ENCODE data around the gene ZDHHC21. TPM values are rescaled to one million over a fixed set of nuclear protein-coding genes. Genes with fewer than 3 reads are reported as not detected.

Gene ZDHHC21, protein sequence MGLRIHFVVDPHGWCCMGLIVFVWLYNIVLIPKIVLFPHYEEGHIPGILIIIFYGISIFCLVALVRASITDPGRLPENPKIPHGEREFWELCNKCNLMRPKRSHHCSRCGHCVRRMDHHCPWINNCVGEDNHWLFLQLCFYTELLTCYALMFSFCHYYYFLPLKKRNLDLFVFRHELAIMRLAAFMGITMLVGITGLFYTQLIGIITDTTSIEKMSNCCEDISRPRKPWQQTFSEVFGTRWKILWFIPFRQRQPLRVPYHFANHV
- total RNA-seq (11.1 TPM), polyA plus RNA-seq (ENCODE audit: insufficient read depth in 1 of 8, insufficient read length in 8 of 8, low replicate concordance in 1 of 8) (10 to 100 TPM in 6 of 8 donors, 1 to 10 TPM in 2; 7.8 to 16.4 (median 11.0) TPM)
- long read RNA-seq, donor 1, result 0 reads
- long read RNA-seq, donor 2, full-length matches to known transcripts, result 1 of 1 reads
- long read RNA-seq, donor 2, partial matches to known transcripts, result 0 of 1 reads
- long read RNA-seq, donor 2, other reads (novel, unspliced or antisense), result 0 of 1 reads
- long read RNA-seq, donor 3, result 0 reads
- long read RNA-seq, donor 4, result 0 reads
- long read RNA-seq, donor 5, result 0 reads
- long read RNA-seq, donor 6, full-length matches to known transcripts, result 2 of 2 reads
- long read RNA-seq, donor 6, partial matches to known transcripts, result 0 of 2 reads
- long read RNA-seq, donor 6, other reads (novel, unspliced or antisense), result 0 of 2 reads
- long read RNA-seq, donor 7, result 0 reads
- long read RNA-seq, donor 8, full-length matches to known transcripts, result 2 of 2 reads
- long read RNA-seq, donor 8, partial matches to known transcripts, result 0 of 2 reads
- long read RNA-seq, donor 8, other reads (novel, unspliced or antisense), result 0 of 2 reads
- long read RNA-seq, donor 9, result 0 reads
- long read RNA-seq, donor 10, full-length matches to known transcripts, result 1 of 1 reads
- long read RNA-seq, donor 10, partial matches to known transcripts, result 0 of 1 reads
- long read RNA-seq, donor 10, other reads (novel, unspliced or antisense), result 0 of 1 reads
- long read RNA-seq, donor 11, result 0 reads

DNA sequence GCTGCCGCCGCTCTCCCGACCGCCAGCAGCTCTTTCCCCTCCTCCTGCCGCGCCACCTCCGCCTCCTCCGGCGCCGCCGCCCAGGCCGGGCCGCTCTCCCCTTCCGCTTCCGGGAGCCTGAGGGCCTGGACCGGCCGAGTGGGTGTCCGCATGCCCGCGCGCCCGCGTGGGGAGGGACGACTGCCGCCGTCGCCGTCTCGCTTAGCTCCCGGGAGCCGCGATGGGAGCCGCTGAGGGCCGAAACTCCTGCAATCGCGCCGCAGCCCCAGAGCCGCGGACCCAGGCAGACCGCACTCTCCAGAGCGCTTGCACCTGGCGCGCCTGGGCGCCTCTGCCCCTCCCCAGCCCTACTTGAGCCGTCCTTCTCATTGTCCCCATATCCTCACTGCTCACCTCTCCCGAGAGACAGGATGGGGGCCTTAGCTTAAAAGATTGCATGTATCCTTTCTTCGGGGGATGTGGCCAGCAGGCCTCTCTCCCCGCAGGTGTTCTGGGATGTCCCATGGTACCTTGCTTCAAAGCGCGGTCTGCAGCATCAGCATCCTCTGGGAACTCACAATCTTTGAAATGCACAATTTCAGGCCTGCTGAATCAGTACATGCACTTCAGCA is at the start of gene ZDHHC21:
Gene ZDHHC21 (minus strand): TSS at position 182 of the 611 bp plus-strand sequence. CDS start 19,092 bp downstream, outside the sequence.
- H3K27ac ChIP-seq (ENCODE audit: low read length), result peak within 1 kb of the TSS; percentile 47
- WGBS (ENCODE audit: insufficient coverage), result under 1% methylated on average over 49 of the region's 50 CpGs
- H3K9me3 ChIP-seq (replicated peaks; ENCODE audit: control insufficient read depth, low read depth, low read length), result no peaks in the 10 kb centered on the region
- peak within 1 kb of the TSS; percentile 57 for H3K4me3 ChIP-seq (ENCODE audit: low read length)
- peak; percentile 77 for DNase-seq
- H3K4me1 ChIP-seq (ENCODE audit: control insufficient read depth, insufficient read depth, low read length), result peaks cover 3% of the 10 kb centered on the region
- H3K27me3 ChIP-seq (ENCODE audit: control insufficient read depth, insufficient read depth, low read length), result no peaks in the 10 kb centered on the region
- H3K36me3 ChIP-seq (ENCODE audit: control insufficient read depth, insufficient read depth, low read length), result peaks cover 7% of the 10 kb centered on the region

DNA sequence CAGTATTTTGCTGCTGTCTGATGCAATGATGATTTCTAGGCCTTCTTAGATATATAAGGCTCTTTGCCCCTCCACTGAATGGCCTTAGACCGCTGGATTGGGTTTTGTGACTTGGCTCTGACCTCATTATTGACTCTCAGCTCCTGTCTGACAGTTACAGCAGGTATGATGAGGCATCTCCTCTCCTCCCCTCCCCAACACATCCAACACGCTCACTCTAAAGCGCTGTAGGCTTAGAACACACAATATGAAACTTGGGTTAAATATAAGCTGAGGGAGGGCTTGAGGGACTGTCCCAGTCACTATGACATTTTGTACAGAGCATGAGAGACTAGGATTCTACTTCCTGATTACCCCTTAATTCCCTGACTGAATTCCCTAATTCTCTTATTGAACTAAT is 48.1 kb upstream of the ZDHHC21 start:
- H3K27me3 ChIP-seq (ENCODE audit: control insufficient read depth, insufficient read depth, low read length), result no peaks in the 10 kb centered on the region
- H3K4me3 ChIP-seq (ENCODE audit: low read length), result no peak overlapping the region
- DNase-seq, result no peak
- no CpG with 5 or more reads among the region's 3 CpGs for WGBS (ENCODE audit: insufficient coverage)
- no peaks in the 10 kb centered on the region for H3K4me1 ChIP-seq (ENCODE audit: control insufficient read depth, insufficient read depth, low read length)
- no peaks in the 10 kb centered on the region for H3K9me3 ChIP-seq (replicated peaks; ENCODE audit: control insufficient read depth, low read depth, low read length)
- H3K36me3 ChIP-seq (ENCODE audit: control insufficient read depth, insufficient read depth, low read length), result peaks cover 8% of the 10 kb centered on the region
- no peak overlapping the region for H3K27ac ChIP-seq (ENCODE audit: low read length)

DNA sequence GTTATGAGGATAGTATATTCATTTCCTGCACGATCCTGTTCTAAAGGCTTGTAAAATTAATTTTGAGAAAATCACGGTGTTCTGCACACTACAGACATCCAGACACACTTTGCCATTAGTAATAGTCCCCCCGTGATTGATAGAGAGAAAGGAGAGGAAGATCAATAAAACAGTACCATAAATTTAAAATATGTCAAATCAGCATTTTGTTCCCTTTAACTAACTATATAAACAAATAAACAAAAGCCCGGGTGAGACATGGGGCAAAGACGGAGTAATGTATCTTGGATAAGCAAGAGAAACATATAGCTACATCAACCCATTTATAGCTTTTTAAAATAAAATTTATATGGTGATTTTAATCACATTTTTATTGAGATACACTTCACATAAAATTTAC is 39.9 kb upstream of the ZDHHC21 start:
- Histone ChIP-seq H3K27ac (ENCODE audit: low read length) (no peak overlapping the region), H3K27me3 (ENCODE audit: control insufficient read depth, insufficient read depth, low read length) (no peaks in the 10 kb centered on the region), H3K9me3 (replicated peaks; ENCODE audit: control insufficient read depth, low read depth, low read length) (no peaks in the 10 kb centered on the region), H3K36me3 (ENCODE audit: control insufficient read depth, insufficient read depth, low read length) (no peaks in the 10 kb centered on the region), H3K4me1 (ENCODE audit: control insufficient read depth, insufficient read depth, low read length) (peaks cover 5% of the 10 kb centered on the region), H3K4me3 (ENCODE audit: low read length) (no peak overlapping the region)
- WGBS (ENCODE audit: insufficient coverage), result no CpG with 5 or more reads among the region's 5 CpGs
- DNase-seq, result no peak

DNA sequence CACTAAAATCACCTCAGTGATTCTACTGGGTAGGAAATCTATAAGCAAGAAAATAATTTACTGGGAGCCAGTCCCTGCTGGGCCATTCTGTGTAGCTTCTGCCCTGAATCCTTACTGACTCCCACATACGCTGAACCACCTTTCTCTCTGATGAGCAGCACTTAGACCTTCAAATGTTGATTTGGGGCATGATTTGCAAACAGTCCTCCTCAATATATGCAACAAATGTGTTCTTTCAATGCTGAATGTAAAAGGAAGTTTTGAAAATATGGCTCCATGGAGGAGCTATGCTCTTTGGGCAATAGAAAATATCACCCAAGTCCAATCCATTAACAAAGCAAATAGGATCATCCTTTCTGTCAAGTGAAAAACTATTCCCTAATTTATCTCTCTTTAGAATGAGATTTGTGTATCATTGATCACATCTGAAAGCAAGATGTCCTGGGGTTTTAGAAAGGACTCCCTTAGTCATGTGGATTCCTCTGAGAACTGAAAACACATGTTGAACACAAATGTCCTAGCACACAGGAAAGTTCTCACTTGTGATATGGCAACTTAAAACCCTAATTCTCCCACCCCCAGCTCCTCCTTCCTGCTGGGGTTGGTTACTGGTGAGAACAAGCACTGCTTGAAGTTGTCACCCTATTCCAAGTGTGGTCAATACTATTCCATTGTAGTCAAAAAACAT is 38.2 kb upstream of the ZDHHC21 start:
- WGBS (ENCODE audit: insufficient coverage), result no CpG with 5 or more reads among the region's 1 CpG
- Histone ChIP-seq H3K36me3 (ENCODE audit: control insufficient read depth, insufficient read depth, low read length) (no peaks in the 10 kb centered on the region), H3K9me3 (replicated peaks; ENCODE audit: control insufficient read depth, low read depth, low read length) (no peaks in the 10 kb centered on the region), H3K27me3 (ENCODE audit: control insufficient read depth, insufficient read depth, low read length) (no peaks in the 10 kb centered on the region), H3K4me1 (ENCODE audit: control insufficient read depth, insufficient read depth, low read length) (peaks cover 5% of the 10 kb centered on the region), H3K27ac (ENCODE audit: low read length) (peak overlapping the region; percentile 88), H3K4me3 (ENCODE audit: low read length) (no peak overlapping the region)
- no peak for DNase-seq

DNA sequence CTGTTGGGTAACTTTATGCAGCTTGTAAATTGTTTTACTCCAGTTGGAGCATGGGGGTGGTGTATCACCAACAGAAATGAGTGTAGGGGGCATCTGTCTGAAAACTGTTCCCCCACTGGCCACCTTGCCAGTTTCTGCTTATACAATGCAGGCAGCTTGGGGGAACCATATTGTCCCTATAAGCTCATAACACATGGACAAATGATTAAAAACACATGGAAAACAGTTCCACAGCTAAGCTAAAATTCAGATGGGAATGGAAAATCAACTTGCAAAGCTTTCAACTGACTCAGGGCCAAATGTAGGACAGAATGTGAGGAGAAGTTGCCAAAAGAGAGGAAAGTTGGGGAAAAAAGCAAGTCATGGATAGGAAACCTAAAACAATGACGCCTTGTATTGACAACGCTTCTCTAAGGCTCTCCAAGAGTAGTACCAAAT is 37.2 kb upstream of the ZDHHC21 start:
- H3K4me1 ChIP-seq (ENCODE audit: control insufficient read depth, insufficient read depth, low read length), result peaks cover 5% of the 10 kb centered on the region
- peak; percentile 99 for DNase-seq
- no CpG with 5 or more reads among the region's 2 CpGs for WGBS (ENCODE audit: insufficient coverage)
- peak overlapping the region; percentile 88 for H3K27ac ChIP-seq (ENCODE audit: low read length)
- H3K36me3 ChIP-seq (ENCODE audit: control insufficient read depth, insufficient read depth, low read length), result no peaks in the 10 kb centered on the region
- no peaks in the 10 kb centered on the region for H3K9me3 ChIP-seq (replicated peaks; ENCODE audit: control insufficient read depth, low read depth, low read length)
- no peak overlapping the region for H3K4me3 ChIP-seq (ENCODE audit: low read length)
- no peaks in the 10 kb centered on the region for H3K27me3 ChIP-seq (ENCODE audit: control insufficient read depth, insufficient read depth, low read length)

DNA sequence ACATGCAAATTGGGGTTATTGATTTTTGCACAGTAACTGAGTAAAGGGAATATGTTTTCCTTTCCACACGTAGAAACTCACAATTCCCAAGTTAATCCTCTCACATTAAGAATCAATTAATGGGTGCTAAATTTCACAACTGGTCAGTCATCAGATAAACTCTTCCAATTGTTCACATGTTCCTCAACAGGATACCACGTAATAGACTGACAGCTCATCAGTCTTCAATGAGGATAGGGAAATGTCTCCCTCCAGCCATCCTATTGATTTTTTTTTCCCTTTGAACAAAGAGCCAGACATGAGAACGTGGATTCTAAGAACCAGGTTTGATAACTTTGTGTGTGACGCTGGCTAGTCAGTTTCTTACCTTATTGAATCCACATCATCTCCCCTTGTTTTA is 30.1 kb upstream of the ZDHHC21 start:
- Histone ChIP-seq H3K27ac (ENCODE audit: low read length) (no peak overlapping the region), H3K4me1 (ENCODE audit: control insufficient read depth, insufficient read depth, low read length) (no peaks in the 10 kb centered on the region), H3K27me3 (ENCODE audit: control insufficient read depth, insufficient read depth, low read length) (no peaks in the 10 kb centered on the region), H3K36me3 (ENCODE audit: control insufficient read depth, insufficient read depth, low read length) (no peaks in the 10 kb centered on the region), H3K9me3 (replicated peaks; ENCODE audit: control insufficient read depth, low read depth, low read length) (no peaks in the 10 kb centered on the region), H3K4me3 (ENCODE audit: low read length) (no peak overlapping the region)
- WGBS (ENCODE audit: insufficient coverage), result no CpG with 5 or more reads among the region's 4 CpGs
- no peak for DNase-seq

DNA sequence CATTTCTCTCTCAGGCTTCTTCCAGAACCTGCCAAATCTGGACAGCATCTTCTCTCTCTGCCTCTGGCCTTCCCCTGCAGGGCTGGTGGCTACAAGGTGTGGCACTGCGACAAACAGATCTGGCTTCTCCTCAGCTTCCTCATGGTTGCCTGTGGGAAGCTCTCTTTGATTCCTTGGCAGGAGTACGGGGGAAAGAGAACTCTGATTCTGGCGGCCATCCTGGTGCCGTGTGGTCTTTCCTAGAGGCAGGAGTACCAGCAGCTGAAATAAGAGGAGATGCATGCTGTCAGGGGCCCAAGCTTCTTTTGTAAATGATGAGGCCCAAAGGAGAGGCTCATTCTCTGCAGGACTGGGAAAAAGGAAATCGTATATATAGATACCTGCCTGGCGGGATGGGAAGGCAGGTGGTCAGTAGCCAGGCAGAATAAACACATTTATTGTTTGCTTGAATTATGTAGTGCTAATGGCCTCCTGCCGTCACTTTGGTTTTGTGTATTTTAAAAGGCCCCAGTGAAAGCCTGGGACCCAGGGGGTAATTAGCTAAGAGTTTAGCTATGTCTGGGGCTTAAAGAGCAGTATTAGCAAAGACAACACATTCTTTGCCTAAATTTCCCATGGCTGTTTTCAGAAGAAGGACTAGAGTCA is 29.3 kb upstream of the ZDHHC21 start, which contains the start of gene CER1:
Gene CER1 (minus strand): TSS at position 343 of the 645 bp plus-strand sequence. CDS start 61 bp downstream, at position 282.
- 52% methylated on average over 6 of the region's 7 CpGs for WGBS (ENCODE audit: insufficient coverage)
- no peak for DNase-seq
- H3K36me3 ChIP-seq (ENCODE audit: control insufficient read depth, insufficient read depth, low read length), result no peaks in the 10 kb centered on the region

DNA sequence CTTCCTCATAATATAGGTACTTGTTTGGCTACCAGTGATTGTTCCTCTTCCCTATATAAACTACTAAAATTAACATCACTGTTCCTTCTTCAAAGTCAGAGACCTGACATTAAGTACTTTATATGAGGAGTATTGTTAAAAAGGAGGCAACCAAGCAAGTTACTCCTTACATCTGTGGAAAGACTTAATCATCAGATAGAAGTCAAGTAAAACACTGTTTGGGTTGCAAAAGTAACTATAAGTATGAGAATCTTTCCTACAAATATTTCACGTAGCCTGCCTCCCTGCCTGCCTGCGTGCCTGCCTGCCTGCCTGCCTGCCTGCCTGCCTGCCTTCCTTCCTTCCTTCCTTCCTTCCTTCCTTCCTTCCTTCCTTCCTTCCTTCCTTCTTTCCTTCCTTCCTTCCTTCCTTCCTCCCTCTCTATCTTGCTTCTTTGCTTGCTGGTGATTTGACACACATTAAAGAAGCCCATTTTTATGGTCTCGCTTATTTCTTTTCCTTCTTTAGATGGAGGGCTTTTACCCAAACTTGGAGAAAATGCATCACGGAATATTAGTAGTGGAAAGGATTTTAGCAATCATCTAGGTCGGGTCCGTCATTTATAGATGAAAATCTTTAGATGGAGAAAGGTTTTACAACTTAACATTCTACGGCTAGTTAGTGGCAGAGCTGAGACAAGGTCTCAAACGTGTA is 26.1 kb upstream of the ZDHHC21 start:
- no peak for DNase-seq
- Histone ChIP-seq H3K4me1 (ENCODE audit: control insufficient read depth, insufficient read depth, low read length) (no peaks in the 10 kb centered on the region), H3K27me3 (ENCODE audit: control insufficient read depth, insufficient read depth, low read length) (no peaks in the 10 kb centered on the region), H3K36me3 (ENCODE audit: control insufficient read depth, insufficient read depth, low read length) (no peaks in the 10 kb centered on the region), H3K4me3 (ENCODE audit: low read length) (no peak overlapping the region), H3K9me3 (replicated peaks; ENCODE audit: control insufficient read depth, low read depth, low read length) (no peaks in the 10 kb centered on the region), H3K27ac (ENCODE audit: low read length) (no peak overlapping the region)
- 57% methylated on average over 1 of the region's 8 CpGs for WGBS (ENCODE audit: insufficient coverage)

More for the DNA sequence above, 29.3 kb upstream of the ZDHHC21 start, which contains the start of gene CER1:
- no peaks in the 10 kb centered on the region for H3K4me1 ChIP-seq (ENCODE audit: control insufficient read depth, insufficient read depth, low read length)
- no peak within 1 kb of the TSS for H3K4me3 ChIP-seq (ENCODE audit: low read length)
- H3K9me3 ChIP-seq (replicated peaks; ENCODE audit: control insufficient read depth, low read depth, low read length), result no peaks in the 10 kb centered on the region
- H3K27ac ChIP-seq (ENCODE audit: low read length), result no peak within 1 kb of the TSS
- H3K27me3 ChIP-seq (ENCODE audit: control insufficient read depth, insufficient read depth, low read length), result no peaks in the 10 kb centered on the region
